ENCODE measurements around the gene MAD1L1. TPM values are rescaled to one million over a fixed set of nuclear protein-coding genes. Genes with fewer than 3 reads are reported as not detected.

The MAD1L1 gene
- total RNA-seq, 1 donor from 2014 or later = 55.0 TPM

GRCh38 chr7:2244404-2244995 is 11.8 kb upstream of the MAD1L1 start:
- Mint-ChIP-seq H3K27me3 (ENCODE audit: low read depth) (no peaks in the 10 kb centered on the region), H3K27ac (no peak overlapping the region), H3K4me1 (ENCODE audit: low read depth) (peaks cover 36% of the 10 kb centered on the region), H3K36me3 (ENCODE audit: low read depth) (peaks cover 22% of the 10 kb centered on the region), H3K9me3 (no peaks in the 10 kb centered on the region), H3K4me3 (ENCODE audit: low read depth) (no peak overlapping the region)
- intact Hi-C loops (cut with micrococcal nuclease) = loop anchor here (5.0 to 10.0 kb wide), 2 partner anchors 68 to 670 kb away; partner anchors contain the start of genes PSMG3 and SNX8
- DNase-seq (ENCODE audit: low spot score) = no peak

DNA sequence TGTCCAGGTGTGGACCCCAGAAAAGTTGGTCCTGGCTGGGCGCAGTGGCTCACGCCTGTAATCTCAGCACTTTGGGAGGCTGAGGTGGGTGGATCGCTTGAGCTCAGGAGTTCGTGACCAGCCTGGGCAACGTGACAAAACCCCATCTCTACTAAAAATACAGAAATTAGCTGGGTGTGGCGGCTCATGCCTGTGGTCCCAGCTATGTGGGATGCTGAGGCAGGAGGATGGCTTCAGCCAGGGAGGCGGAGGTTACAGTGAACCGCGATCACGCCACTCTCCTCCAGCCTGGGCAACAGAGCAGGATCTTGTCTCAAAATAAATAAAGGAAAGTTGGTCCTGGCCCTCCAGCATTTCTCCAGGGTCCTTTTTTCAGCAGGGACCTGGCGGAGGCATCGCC is 10.7 kb upstream of the MAD1L1 start:
- no peak for DNase-seq (ENCODE audit: low spot score)
- no peaks in the 10 kb centered on the region for H3K9me3 Mint-ChIP-seq
- H3K36me3 Mint-ChIP-seq (ENCODE audit: low read depth) = peaks cover 32% of the 10 kb centered on the region
- H3K27ac Mint-ChIP-seq = no peak overlapping the region
- peak overlapping the region; percentile 97 for H3K4me3 Mint-ChIP-seq (ENCODE audit: low read depth)
- H3K4me1 Mint-ChIP-seq (ENCODE audit: low read depth) = peaks cover 26% of the 10 kb centered on the region
- intact Hi-C loops (cut with micrococcal nuclease) = loop anchor here (5.0 to 10.0 kb wide), 2 partner anchors 69 to 669 kb away; partner anchors contain the start of genes PSMG3 and SNX8
- no peaks in the 10 kb centered on the region for H3K27me3 Mint-ChIP-seq (ENCODE audit: low read depth)

DNA sequence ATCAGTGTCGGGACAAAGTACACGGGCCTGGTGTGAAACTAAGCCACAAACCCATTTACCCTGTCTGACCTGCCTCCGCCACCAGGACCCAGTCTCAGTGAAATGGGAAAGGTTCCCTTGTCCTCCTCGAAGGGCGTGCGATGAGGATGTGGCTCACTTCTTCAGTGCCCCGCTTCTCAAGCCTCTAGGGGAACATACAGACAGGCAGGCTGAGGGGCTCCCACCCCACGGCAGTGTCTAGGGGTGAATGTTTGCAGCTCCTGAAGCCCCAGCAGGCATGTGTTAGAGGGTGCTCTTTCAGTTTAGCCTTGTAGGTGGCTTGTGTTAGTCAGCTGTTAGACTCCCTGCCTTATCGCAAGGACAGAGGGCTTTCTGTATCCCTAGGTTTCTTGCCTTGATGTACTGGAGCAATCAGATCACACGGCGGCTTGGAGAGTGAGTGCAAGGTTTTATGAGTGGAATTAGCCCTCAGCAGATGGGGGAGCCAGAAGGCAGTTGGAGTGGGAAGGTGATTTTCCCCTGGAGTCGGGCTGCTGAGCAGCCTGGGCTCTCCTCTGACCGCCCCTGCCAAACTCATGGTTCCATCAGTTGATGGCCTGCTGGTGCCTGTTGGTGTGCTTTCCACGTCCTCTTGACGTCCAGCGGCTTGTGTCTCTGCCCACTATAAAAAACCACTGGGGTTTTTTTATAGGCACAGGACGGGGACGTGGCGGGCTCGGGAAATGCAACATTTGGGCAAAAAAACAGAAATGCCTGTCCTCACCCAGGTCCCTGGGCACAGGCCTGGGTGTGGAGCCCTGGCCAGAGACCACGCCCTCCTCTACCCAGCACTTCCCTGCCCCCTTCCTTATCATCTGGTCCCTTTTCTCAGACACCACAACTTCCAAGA is 10.0 kb upstream of the MAD1L1 start:
- intact Hi-C loops (cut with micrococcal nuclease) = loop anchor here (1.0 to 10.0 kb wide), 3 partner anchors 10 to 668 kb away; partner anchors contain the start of genes MAD1L1, PSMG3 and SNX8
- Mint-ChIP-seq H3K4me1 (ENCODE audit: low read depth) (peaks cover 22% of the 10 kb centered on the region), H3K4me3 (ENCODE audit: low read depth) (peak overlapping the region; percentile 97), H3K36me3 (ENCODE audit: low read depth) (peaks cover 34% of the 10 kb centered on the region), H3K27ac (peak overlapping the region; percentile 95), H3K9me3 (no peaks in the 10 kb centered on the region), H3K27me3 (ENCODE audit: low read depth) (no peaks in the 10 kb centered on the region)
- DNase-seq (ENCODE audit: low spot score) = no peak

DNA sequence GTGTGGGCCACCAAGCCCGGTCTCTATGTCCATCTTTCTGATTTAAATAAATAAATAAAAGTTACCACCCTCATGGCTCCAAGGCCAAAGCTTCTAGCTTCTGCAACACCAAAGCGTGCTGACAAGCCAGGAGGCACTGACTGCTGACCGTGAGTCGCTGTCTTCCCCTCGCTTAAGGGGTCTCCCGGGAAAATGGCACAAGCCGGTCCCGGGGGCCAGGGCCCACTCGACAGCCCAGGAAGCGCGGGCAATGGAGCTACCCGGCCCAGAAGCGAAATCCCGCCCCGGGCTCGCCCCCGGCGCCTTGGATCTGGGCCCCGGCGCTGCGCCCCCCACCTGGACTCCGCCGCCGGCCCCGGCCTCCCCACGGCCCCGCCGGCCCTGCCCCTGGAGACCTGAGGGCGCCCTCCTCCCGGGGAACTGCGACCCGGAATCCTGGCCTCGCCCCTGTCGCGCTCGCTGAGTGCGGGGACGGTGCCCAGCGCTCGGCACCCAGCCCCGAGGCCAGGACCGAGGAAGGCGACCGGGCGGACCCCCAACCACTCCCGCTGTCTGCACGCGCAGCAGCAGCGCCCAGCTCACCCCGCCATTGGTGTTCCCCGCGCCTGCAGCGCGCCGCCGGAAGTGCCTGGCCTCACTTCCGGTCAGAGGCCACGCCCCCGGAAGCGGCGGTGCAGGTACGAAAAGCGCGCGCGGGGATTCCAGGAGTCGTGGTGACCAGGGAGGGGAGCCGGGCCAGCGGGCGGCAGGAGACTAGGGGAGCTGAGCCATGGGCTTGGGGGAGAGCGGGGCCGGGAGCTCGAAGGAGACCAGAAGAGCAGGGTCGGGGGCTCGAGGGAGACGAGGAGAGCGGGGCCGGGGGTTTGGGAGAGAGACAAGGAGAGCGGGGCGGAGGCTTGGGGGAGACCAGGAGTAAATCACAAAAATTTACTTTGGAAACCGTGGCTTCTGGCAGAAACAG is 9.1 kb upstream of the MAD1L1 start, which contains the start of the genes MRM2 and NUDT1:
TSS of gene MRM2 (minus strand) at position 626 of the 961 bp plus-strand sequence. CDS start at position 590, 36 bp downstream.
TSS of gene NUDT1 (plus strand) at position 647 of the 961 bp plus-strand sequence. CDS start 2,349 bp downstream, outside the sequence.
- peaks cover 42% of the 10 kb centered on the region for H3K36me3 Mint-ChIP-seq (ENCODE audit: low read depth)
- intact Hi-C loops (cut with micrococcal nuclease) = loop anchor here (1.0 to 10.0 kb wide), 3 partner anchors 10 to 667 kb away; partner anchors contain the start of genes MAD1L1, PSMG3 and SNX8
- DNase-seq (ENCODE audit: low spot score) = peak; percentile 71
- peak within 1 kb of the TSS; percentile 97 for H3K4me3 Mint-ChIP-seq (ENCODE audit: low read depth)
- H3K27me3 Mint-ChIP-seq (ENCODE audit: low read depth) = no peaks in the 10 kb centered on the region
- H3K4me1 Mint-ChIP-seq (ENCODE audit: low read depth) = peaks cover 22% of the 10 kb centered on the region
- H3K9me3 Mint-ChIP-seq = no peaks in the 10 kb centered on the region
- H3K27ac Mint-ChIP-seq = peak within 1 kb of the TSS; percentile 95

DNA sequence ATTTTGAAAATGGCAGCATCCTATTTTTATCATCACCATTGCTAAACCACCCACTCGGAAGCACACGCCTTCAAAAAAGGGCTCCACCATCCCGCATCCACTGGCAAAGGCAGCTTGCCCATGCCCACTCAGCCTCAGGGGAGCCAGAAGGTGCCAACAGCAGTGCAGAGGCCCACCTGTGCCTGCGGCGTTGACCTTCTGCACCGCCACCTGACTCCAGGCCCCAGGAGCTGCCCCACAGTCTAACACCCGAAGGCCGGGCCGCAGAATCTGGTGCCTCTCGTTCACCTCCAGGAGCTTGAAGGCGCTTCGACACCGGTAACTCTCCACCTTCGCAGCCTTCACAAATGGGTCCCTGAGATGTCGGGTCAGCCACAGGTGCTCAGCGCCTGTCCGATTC is 6.5 kb upstream of the MAD1L1 start:
- Mint-ChIP-seq H3K27ac (no peak overlapping the region), H3K36me3 (ENCODE audit: low read depth) (peaks cover 52% of the 10 kb centered on the region), H3K4me3 (ENCODE audit: low read depth) (no peak overlapping the region), H3K4me1 (ENCODE audit: low read depth) (peaks cover 19% of the 10 kb centered on the region), H3K27me3 (ENCODE audit: low read depth) (no peaks in the 10 kb centered on the region), H3K9me3 (no peaks in the 10 kb centered on the region)
- no peak for DNase-seq (ENCODE audit: low spot score)
- intact Hi-C loops (cut with micrococcal nuclease) = no loop called here

- Mint-ChIP-seq H3K4me3 (ENCODE audit: low read depth) (no peak overlapping the region), H3K27ac (no peak overlapping the region), H3K27me3 (ENCODE audit: low read depth) (no peaks in the 10 kb centered on the region), H3K36me3 (ENCODE audit: low read depth) (peaks cover 53% of the 10 kb centered on the region), H3K9me3 (no peaks in the 10 kb centered on the region), H3K4me1 (ENCODE audit: low read depth) (peaks cover 15% of the 10 kb centered on the region)
- intact Hi-C loops (cut with micrococcal nuclease) = no loop called here
- no peak for DNase-seq (ENCODE audit: low spot score)
Measured at GRCh38 chr7:2237109-2237602, 4.4 kb upstream of the MAD1L1 start.

DNA sequence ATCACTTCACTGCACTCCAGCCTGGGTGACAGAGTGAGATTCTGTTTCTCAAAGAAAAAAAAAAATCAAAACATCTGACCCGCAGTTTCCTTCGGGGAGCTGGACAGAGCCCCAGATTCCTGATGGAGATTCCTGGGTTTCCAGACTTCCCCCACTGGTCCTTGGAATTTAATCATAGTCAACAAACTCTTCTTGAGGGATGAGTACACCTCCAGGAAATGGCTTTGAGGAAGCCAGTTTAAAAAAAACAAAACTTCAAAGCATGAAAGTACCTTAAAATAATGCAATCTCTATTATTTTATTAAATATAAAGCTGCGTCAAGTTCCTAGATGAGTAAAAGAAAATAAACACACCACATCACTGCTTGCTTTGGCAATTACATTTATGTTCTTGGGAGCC is 1.2 kb upstream of the MAD1L1 start:
- H3K4me1 Mint-ChIP-seq (ENCODE audit: low read depth) = peaks cover 20% of the 10 kb centered on the region
- H3K4me3 Mint-ChIP-seq (ENCODE audit: low read depth) = peak overlapping the region; percentile 64
- intact Hi-C loops (cut with micrococcal nuclease) = no loop called here
- peaks cover 48% of the 10 kb centered on the region for H3K36me3 Mint-ChIP-seq (ENCODE audit: low read depth)
- no peak for DNase-seq (ENCODE audit: low spot score)
- no peak overlapping the region for H3K27ac Mint-ChIP-seq
- no peaks in the 10 kb centered on the region for H3K9me3 Mint-ChIP-seq
- no peaks in the 10 kb centered on the region for H3K27me3 Mint-ChIP-seq (ENCODE audit: low read depth)

DNA sequence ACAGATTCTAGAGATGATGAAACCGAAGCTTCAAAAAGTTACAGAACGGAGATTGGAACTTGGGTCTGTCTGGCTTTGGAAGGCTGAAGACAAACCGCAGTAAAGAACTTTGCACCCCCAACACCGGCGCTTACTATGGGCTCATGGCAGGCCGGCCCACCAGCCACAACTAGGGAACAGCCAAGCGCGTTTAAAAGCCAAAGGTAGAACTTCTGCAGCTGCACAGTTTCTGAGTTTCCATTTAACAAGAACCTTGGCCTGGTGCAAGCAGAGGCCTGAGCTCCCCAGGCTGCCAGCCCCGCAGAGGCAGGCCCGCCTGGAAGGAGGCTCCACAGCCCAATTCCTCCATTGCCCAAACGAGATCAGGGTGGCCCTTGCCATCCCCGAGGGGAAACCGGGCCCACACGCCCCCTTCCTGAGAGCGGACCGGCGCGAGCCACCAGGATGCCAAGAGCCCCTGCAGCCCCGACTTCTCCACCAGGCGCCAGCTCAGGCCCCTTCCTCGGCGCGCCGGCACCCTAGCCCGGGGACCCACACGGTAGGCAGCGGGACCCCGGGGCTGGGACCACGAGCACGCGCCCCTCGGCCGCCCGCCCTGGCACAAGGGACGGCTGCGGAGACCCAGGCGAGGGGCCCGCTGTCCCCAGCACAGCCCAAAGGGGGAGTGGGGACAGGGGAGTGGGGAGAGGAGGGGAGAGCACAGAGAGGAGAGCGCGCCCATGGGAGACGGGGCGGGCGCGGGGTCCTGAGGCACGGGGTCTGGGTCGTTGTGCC is 566 bp downstream of the MAD1L1 start:
- Mint-ChIP-seq H3K27me3 (ENCODE audit: low read depth) (no peaks in the 10 kb centered on the region), H3K27ac (peak overlapping the region; percentile 29), H3K4me3 (ENCODE audit: low read depth) (peak overlapping the region; percentile 87), H3K36me3 (ENCODE audit: low read depth) (peaks cover 38% of the 10 kb centered on the region), H3K9me3 (no peaks in the 10 kb centered on the region), H3K4me1 (ENCODE audit: low read depth) (peaks cover 20% of the 10 kb centered on the region)
- DNase-seq (ENCODE audit: low spot score) = peak; percentile 20
- intact Hi-C loops (cut with micrococcal nuclease) = loop anchor here (1.0 kb wide), 1 partner anchor 10 kb away; the partner anchor contains the start of genes MRM2 and NUDT1

- Mint-ChIP-seq H3K9me3 (no peaks in the 10 kb centered on the region), H3K27ac (no peak overlapping the region), H3K4me1 (ENCODE audit: low read depth) (peaks cover 20% of the 10 kb centered on the region), H3K4me3 (ENCODE audit: low read depth) (peak overlapping the region; percentile 13), H3K27me3 (ENCODE audit: low read depth) (no peaks in the 10 kb centered on the region), H3K36me3 (ENCODE audit: low read depth) (peaks cover 43% of the 10 kb centered on the region)
- DNase-seq (ENCODE audit: low spot score) = no peak
- intact Hi-C loops (cut with micrococcal nuclease) = no loop called here
Measured at GRCh38 chr7:2230882-2231281, 1.9 kb downstream of the MAD1L1 start.

DNA sequence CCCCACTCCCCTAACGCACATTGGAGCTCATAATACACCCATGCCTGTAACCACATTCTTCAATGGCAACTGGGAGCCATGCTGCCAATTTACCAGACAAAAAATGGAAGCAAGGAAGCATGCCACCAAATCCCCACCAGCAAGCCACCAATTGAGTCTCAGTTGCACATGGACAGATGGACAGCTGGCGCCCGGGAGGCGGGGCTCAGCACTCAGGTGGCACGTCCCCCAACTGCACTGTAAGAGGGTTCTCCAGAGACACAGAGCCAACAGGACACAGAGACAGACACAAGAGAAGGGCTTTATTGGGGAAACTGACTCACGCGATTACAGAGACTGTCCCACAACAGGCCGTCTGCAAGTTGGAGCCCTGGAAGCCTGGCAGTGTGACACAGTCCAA is 2.5 kb downstream of the MAD1L1 start:
- Mint-ChIP-seq H3K4me1 (ENCODE audit: low read depth) (peaks cover 20% of the 10 kb centered on the region), H3K4me3 (ENCODE audit: low read depth) (no peak overlapping the region), H3K36me3 (ENCODE audit: low read depth) (peaks cover 43% of the 10 kb centered on the region), H3K27me3 (ENCODE audit: low read depth) (no peaks in the 10 kb centered on the region), H3K9me3 (no peaks in the 10 kb centered on the region), H3K27ac (no peak overlapping the region)
- intact Hi-C loops (cut with micrococcal nuclease) = no loop called here
- no peak for DNase-seq (ENCODE audit: low spot score)

- DNase-seq (ENCODE audit: low spot score) = no peak
- H3K27me3 Mint-ChIP-seq (ENCODE audit: low read depth) = no peaks in the 10 kb centered on the region
- H3K27ac Mint-ChIP-seq = no peak overlapping the region
- H3K9me3 Mint-ChIP-seq = no peaks in the 10 kb centered on the region
- intact Hi-C loops (cut with micrococcal nuclease) = no loop called here
- H3K4me3 Mint-ChIP-seq (ENCODE audit: low read depth) = no peak overlapping the region
- peaks cover 17% of the 10 kb centered on the region for H3K4me1 Mint-ChIP-seq (ENCODE audit: low read depth)
- H3K36me3 Mint-ChIP-seq (ENCODE audit: low read depth) = peaks cover 36% of the 10 kb centered on the region
Measured at GRCh38 chr7:2229467-2229866, 3.3 kb downstream of the MAD1L1 start.

Measured in activated T-helper 2 cell treated with anti-CD3 and anti-CD28 coated beads, Interferon-gamma antibody, Interleukin-2, Interleukin-4, amounts not matched to agents 10 μg/mL and 5 μg/mL and 100 μg/mL, durations not matched to agents 14 hours and 24 hours and 36 hours (primary cell).